Cardiac muscle cell (in vitro differentiated cells and primary cell): ENCODE measurements around the gene ZNF32. TPM values are rescaled to one million over a fixed set of nuclear protein-coding genes. Genes with fewer than 3 reads are reported as not detected.
A peak's percentile ranks its signal among the peaks of the same experiment; 100 is the strongest.
"Not testable (repeated sequence)": the region's sequence is repeated elsewhere in the genome, so short reads cannot be mapped to it uniquely, and the experiment has no call there.

Source experiments
- DNase-seq, 2 donors: peaks; one replicate each; pipeline versions ENCODE4 v3.0.0 to v3.0.0-alpha.2; 2010 to 2017; ENCODE audit warnings: low read depth in 1 of 2, low spot score in 1 of 2
- H3K27ac ChIP-seq: fragments of 200-600 bp; sonication (generic); 2 replicates; pipeline ENCODE4 v1.5.1; 2016
- H3K27me3 ChIP-seq: fragments of 200-600 bp; sonication (generic); 2 replicates; pipeline ENCODE4 v1.6.0; 2016; ENCODE audit warnings: control low read depth
- H3K36me3 ChIP-seq: fragments of 200-600 bp; sonication (generic); 2 replicates; pipeline ENCODE4 v1.5.1; 2016; ENCODE audit warnings: control low read depth
- H3K4me1 ChIP-seq: fragments of 200-600 bp; sonication (generic); 2 replicates; pipeline ENCODE4 v1.8.1; 2017; ENCODE audit warnings: low read depth, mild to moderate bottlenecking, mixed run types
- H3K4me3 ChIP-seq: fragments of 200-600 bp; sonication (generic); 2 replicates; pipeline ENCODE4 v1.5.1; 2016; ENCODE audit warnings: mild to moderate bottlenecking
- H3K9me3 ChIP-seq: fragments of 200-600 bp; sonication (generic); 2 replicates; pipeline ENCODE4 v1.5.1; 2017; ENCODE audit warnings: low read depth, mild to moderate bottlenecking, control low read depth
- CTCF ChIP-seq: IDR thresholded peaks from 2 replicates; pipeline ENCODE4 v1.5.1; 2012; ENCODE audit warnings: low read depth, mild to moderate bottlenecking, low read length
- polyA plus RNA-seq: library from polyadenylated mRNA; unstranded; fragments of >200 nt; fragmentation: Nextera tagmentation; extraction: Ambion mirVana; gene quantifications from 2 replicates; pipeline ENCODE4 v1.2.1, GENCODE V29; 2016
- total RNA-seq: library from RNA; depleted of rRNA; stranded (reverse); fragments of >200 nt; gene quantifications from 2 replicates; pipeline ENCODE4 v1.2.3, GENCODE V29; 2016

Gene ZNF32
- total and polyA plus RNA-seq, 2 experiments from 2014 or later, result 32.0 to 55.7 TPM

GRCh38 chr10:43606323-43607198 lies 42.1 kb downstream of the ZNF32 start, which contains the start of gene ZNF485:
ZNF485 (plus strand) TSS chr10:43606438; CDS start chr10:43607051, 613 bp downstream.
- Histone ChIP-seq H3K27ac (no peak within 1 kb of the TSS), H3K4me1 (no peaks in the 10 kb centered on the region), H3K9me3 (no peaks in the 10 kb centered on the region), H3K27me3 (no peaks in the 10 kb centered on the region), H3K36me3 (no peaks in the 10 kb centered on the region), H3K4me3 (peak within 1 kb of the TSS; percentile 91)
- DNase-seq, result peak; percentile 78 to 81
- no peak for TF ChIP-seq CTCF

GRCh38 chr10:43605850-43606322 lies 42.8 kb downstream of the ZNF32 start:
- Histone ChIP-seq H3K4me1 (no peaks in the 10 kb centered on the region), H3K9me3 (no peaks in the 10 kb centered on the region), H3K4me3 (peak overlapping the region; percentile 91), H3K36me3 (no peaks in the 10 kb centered on the region), H3K27ac (no peak overlapping the region), H3K27me3 (no peaks in the 10 kb centered on the region)
- TF ChIP-seq CTCF, result peak; percentile 12
- DNase-seq, result no peak

DNA sequence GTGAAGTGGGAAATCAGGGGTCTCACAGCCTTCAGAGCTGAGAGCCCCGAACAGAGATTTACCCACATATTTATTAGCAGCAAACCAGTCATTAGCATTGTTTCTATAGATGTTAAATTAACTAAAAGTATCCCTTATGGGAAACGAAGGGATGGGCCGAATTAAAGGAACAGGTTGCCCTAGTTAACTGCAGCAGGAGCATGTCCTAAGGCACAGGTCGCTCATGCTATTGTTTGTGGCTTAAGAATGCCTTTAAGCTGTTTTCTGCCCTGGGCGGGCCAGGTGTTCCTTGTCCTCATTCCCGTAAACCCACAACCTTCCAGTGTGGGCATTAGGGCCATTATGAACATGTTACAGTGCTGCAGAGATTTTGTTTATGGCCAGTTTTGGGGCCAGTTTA lies 47.1 kb downstream of the ZNF32 start:
- H3K4me1 ChIP-seq, DNase-seq, H3K27ac ChIP-seq, H3K9me3 ChIP-seq, H3K36me3 ChIP-seq, H3K27me3 ChIP-seq, H3K4me3 ChIP-seq: not testable (repeated sequence)

DNA sequence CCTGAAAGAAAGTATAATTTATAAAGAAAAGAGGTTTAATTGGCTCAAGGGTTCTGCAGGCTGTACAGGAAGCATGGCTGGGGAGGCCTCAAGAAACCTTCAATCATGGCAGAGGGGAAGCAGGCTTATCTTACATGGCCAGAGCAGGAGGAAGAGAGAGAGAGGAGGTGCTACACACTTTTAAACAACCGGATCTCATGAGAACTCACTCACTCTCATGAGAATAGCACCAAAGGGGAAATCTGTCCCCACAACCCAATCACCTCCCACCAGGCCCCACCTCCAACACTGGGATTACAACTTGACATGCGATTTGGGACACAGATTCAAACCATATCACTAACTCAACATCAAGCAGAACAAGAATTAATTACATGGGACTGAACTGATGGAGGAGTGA lies 49.3 kb downstream of the ZNF32 start:
- no peak for TF ChIP-seq CTCF
- H3K4me3 ChIP-seq, result no peak overlapping the region
- no peaks in the 10 kb centered on the region for H3K36me3 ChIP-seq
- H3K4me1 ChIP-seq, result no peaks in the 10 kb centered on the region
- H3K9me3 ChIP-seq, result no peaks in the 10 kb centered on the region
- no peak overlapping the region for H3K27ac ChIP-seq
- no peaks in the 10 kb centered on the region for H3K27me3 ChIP-seq
- no peak for DNase-seq

- Histone ChIP-seq H3K9me3 (no peaks in the 10 kb centered on the region), H3K36me3 (no peaks in the 10 kb centered on the region), H3K4me3 (no peak overlapping the region), H3K27ac (no peak overlapping the region), H3K27me3 (no peaks in the 10 kb centered on the region), H3K4me1 (no peaks in the 10 kb centered on the region)
- no peak for TF ChIP-seq CTCF
- peak in 1 of 2 donors; percentile 79 for DNase-seq
Observed at GRCh38 chr10:43598446-43598845, 50.2 kb downstream of the ZNF32 start.

GRCh38 chr10:43596546-43596945 lies 52.1 kb downstream of the ZNF32 start:
- Histone ChIP-seq H3K4me3 (no peak overlapping the region), H3K4me1 (no peaks in the 10 kb centered on the region), H3K9me3 (no peaks in the 10 kb centered on the region), H3K27me3 (no peaks in the 10 kb centered on the region), H3K27ac (no peak overlapping the region), H3K36me3 (no peaks in the 10 kb centered on the region)
- no peak for DNase-seq
- TF ChIP-seq CTCF, result no peak
